ENCODE measurements around the gene SLC25A40. TPM values are rescaled to one million over a fixed set of nuclear protein-coding genes. Genes with fewer than 3 reads are reported as not detected.

The SLC25A40 gene
- total RNA-seq, 1 donor from 2014 or later = 32.2 TPM

DNA sequence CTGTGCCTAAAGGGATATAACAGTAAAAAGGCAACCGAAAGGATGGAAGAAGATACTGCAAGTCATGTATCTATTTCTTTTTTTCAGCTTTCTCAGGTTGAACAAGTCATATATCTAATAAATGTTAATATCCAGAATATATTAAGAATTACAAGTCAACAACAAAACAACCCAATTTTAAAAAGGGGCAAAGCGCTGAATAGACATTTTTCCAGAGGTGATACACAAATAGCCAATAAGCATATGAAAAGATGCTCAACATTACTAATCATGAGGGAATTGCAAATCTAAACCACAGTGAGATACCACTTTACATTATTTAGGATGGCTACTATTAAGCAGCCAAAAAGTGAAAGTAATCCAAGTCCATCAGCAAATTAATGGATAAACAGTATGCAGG is 23.1 kb upstream of the SLC25A40 start:
- intact Hi-C loops (cut with DNase I) = no loop called here
- no peak for TF ChIP-seq CTCF (IDR thresholded peaks at IDR 0.05)
- H3K36me3 ChIP-seq = peaks cover 21% of the 10 kb centered on the region
- ATAC-seq (no peak), DNase-seq (no peak)
- H3K9me3 ChIP-seq = no peaks in the 10 kb centered on the region
- H3K27ac ChIP-seq = no peak overlapping the region
- H3K4me1 ChIP-seq = no peaks in the 10 kb centered on the region
- no peak overlapping the region for H3K4me3 ChIP-seq
- no peaks in the 10 kb centered on the region for H3K27me3 ChIP-seq

DNA sequence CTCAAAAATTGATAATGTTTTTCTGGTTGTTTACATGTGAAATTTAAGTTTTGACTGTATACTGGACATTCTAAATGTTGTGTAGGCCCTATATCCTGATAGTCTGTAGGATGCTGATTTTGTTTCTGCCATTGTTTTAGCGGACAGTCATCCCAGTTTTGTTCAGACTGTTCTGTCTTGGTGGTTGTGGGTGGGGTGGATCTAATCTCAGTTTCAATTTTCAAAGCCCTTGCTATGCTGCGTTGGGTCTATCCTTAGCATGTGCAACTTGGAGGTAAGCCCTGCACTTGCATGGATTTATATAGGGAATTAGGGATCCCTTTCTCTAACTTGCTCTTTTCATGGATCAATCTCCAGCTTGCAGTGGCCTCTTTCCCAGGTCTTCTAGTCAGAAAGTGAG is 19.2 kb upstream of the SLC25A40 start:
- H3K27me3 ChIP-seq = no peaks in the 10 kb centered on the region
- no peak for ATAC-seq
- H3K27ac ChIP-seq = no peak overlapping the region
- H3K9me3 ChIP-seq = no peaks in the 10 kb centered on the region
- TF ChIP-seq CTCF (IDR thresholded peaks at IDR 0.05) = no peak
- DNase-seq = no peak
- H3K4me3 ChIP-seq = no peak overlapping the region
- peaks cover 15% of the 10 kb centered on the region for H3K36me3 ChIP-seq
- H3K4me1 ChIP-seq = no peaks in the 10 kb centered on the region
- intact Hi-C loops (cut with DNase I) = no loop called here

DNA sequence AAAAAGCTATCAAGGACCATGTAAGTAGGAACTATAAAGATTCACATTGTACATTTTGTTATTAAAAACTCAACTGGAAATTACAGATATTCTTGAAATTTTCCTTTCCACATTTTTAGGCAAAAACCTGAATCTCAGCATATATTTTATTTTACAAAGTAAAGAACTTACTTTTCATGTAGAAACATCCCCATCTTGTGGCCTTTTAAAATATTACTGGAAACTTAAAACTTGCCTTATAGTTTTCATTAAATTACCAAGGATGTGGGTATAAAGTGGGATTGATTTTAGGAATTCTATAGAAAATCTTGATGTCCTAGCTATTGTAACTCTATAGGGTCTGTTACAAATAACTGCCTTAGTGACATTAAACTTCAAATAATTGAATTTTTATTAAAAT is 10.7 kb upstream of the SLC25A40 start:
- intact Hi-C loops (cut with DNase I) = no loop called here
- DNase-seq = no peak
- H3K4me1 ChIP-seq = no peaks in the 10 kb centered on the region
- H3K9me3 ChIP-seq = no peaks in the 10 kb centered on the region
- ATAC-seq = no peak
- H3K4me3 ChIP-seq = no peak overlapping the region
- peak; percentile 55 for TF ChIP-seq CTCF (IDR thresholded peaks at IDR 0.05)
- H3K36me3 ChIP-seq = peaks cover 24% of the 10 kb centered on the region
- no peak overlapping the region for H3K27ac ChIP-seq
- H3K27me3 ChIP-seq = no peaks in the 10 kb centered on the region

DNA sequence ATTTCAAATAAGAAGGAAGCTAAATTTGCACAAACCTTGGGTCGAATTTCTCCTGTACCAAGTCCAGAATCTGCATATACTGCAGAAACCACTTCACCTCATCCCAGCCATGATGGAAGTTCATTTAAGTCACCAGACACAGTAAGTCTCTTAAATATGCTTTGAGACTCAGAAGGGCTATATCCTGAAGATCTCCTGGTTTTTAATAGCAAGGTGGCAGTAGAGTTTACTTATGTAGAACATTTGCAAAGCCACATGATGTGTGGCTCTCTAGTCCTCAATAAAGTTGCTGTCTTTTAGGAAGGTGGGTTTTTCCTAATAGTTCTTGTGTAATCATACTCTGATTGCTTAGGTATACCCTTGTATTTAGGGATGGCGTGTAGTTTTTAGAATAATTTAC is 8.9 kb upstream of the SLC25A40 start:
- H3K36me3 ChIP-seq = peaks cover 24% of the 10 kb centered on the region
- no peaks in the 10 kb centered on the region for H3K4me1 ChIP-seq
- intact Hi-C loops (cut with DNase I) = no loop called here
- TF ChIP-seq CTCF (IDR thresholded peaks at IDR 0.05) = no peak
- H3K9me3 ChIP-seq = no peaks in the 10 kb centered on the region
- H3K27me3 ChIP-seq = no peaks in the 10 kb centered on the region
- DNase-seq (no peak), ATAC-seq (no peak)
- no peak overlapping the region for H3K4me3 ChIP-seq
- H3K27ac ChIP-seq = no peak overlapping the region

DNA sequence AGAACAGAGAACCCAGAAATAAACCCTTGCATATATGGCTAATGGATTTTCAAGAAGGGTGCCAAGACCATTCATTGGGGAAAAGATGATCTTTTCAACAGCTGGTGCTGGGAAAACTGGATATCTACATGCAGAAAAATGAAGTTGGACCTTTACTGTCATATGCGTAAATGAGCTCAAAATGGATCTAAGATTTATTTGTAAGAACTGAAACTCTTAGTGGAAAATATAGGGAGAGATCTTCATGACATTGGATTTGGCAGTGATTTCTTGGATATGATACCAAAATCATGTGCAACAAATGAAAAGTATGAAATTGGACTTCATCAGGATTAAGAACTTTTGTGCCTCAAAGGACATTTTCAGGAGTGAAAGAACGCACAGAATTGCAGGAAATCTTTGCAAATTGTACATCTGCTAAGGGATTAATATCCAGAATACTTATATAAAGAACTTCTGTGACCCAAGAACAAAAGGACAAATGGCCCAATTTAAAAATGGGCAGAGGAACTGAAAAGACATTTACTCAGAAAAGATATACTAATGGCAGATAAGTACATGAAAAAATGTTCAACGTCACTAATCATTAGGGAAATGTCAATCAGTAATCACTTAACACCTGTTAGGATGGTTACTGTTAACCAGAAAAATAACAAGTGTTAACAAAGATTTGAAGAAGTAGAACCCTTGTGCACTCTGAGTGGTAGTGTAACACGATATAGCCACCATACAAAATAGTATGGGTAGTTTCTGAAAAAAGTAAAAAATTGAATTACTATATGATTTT is 6.2 kb upstream of the SLC25A40 start:
- intact Hi-C loops (cut with DNase I) = no loop called here
- Histone ChIP-seq H3K27ac (no peak overlapping the region), H3K36me3 (peaks cover 6% of the 10 kb centered on the region), H3K9me3 (no peaks in the 10 kb centered on the region), H3K4me3 (no peak overlapping the region), H3K4me1 (peaks cover 12% of the 10 kb centered on the region), H3K27me3 (no peaks in the 10 kb centered on the region)
- no peak for TF ChIP-seq CTCF (IDR thresholded peaks at IDR 0.05)
- ATAC-seq (no peak), DNase-seq (no peak)
